Right kidney (tissue), 9 donors: ENCODE results near the gene SLC28A1.
"Not testable (repeated sequence)": the region's sequence is repeated elsewhere in the genome, so short reads cannot be mapped to it uniquely, and the experiment has no call there.

ENCODE experiments used
- DNase-seq: peaks from one replicate; pipeline ENCODE4 v3.0.0-alpha.2; 2016
- long read RNA-seq, 8 donors: transcript quantifications; one replicate each; lab custom pipeline, GENCODE V29; 2026

SLC28A1 gene
- long read RNA-seq, donor 1, result 0 reads
- long read RNA-seq, donor 2, result 0 reads
- long read RNA-seq, donor 3, result 0 reads
- long read RNA-seq, donor 4, result 0 reads
- long read RNA-seq, donor 5, result 0 reads
- long read RNA-seq, donor 6, result 0 reads
- long read RNA-seq, donor 7, result 0 reads
- long read RNA-seq, donor 8, result 0 reads

GRCh38 chr15:84883916-84884781 lies at the start of gene SLC28A1:
SLC28A1 (plus strand) TSS chr15:84884662; CDS start chr15:84887761, 3,099 bp downstream.
- DNase-seq, result no peak

- DNase-seq, result no peak
Measured at GRCh38 chr15:84834969-84835368, 49.5 kb upstream of the SLC28A1 start.

GRCh38 chr15:84835661-84836337 lies 48.7 kb upstream of the SLC28A1 start:
- DNase-seq, result no peak

- no peak for DNase-seq
Measured at GRCh38 chr15:84836844-84837243, 47.6 kb upstream of the SLC28A1 start.

GRCh38 chr15:84839714-84840113 lies 44.7 kb upstream of the SLC28A1 start:
- DNase-seq, result no peak

- DNase-seq, result no peak
Measured at GRCh38 chr15:84840255-84840654, 44.2 kb upstream of the SLC28A1 start.

- DNase-seq, result no peak
Measured at GRCh38 chr15:84840741-84841429, 43.6 kb upstream of the SLC28A1 start.

- no peak for DNase-seq
Measured at GRCh38 chr15:84842781-84843180, 41.7 kb upstream of the SLC28A1 start.

GRCh38 chr15:84844964-84845363 lies 39.5 kb upstream of the SLC28A1 start:
- DNase-seq, result no peak

- DNase-seq, result not testable (repeated sequence)
Measured at GRCh38 chr15:84845631-84846030, 38.8 kb upstream of the SLC28A1 start.

- DNase-seq, result no peak
Measured at GRCh38 chr15:84846269-84846668, 38.2 kb upstream of the SLC28A1 start.

GRCh38 chr15:84847382-84847781 lies 37.1 kb upstream of the SLC28A1 start:
- no peak for DNase-seq

GRCh38 chr15:84852212-84852611 lies 32.2 kb upstream of the SLC28A1 start:
- no peak for DNase-seq

- DNase-seq, result no peak
Measured at GRCh38 chr15:84855136-84855535, 29.3 kb upstream of the SLC28A1 start.

- no peak for DNase-seq
Measured at GRCh38 chr15:84855765-84856164, 28.7 kb upstream of the SLC28A1 start.

GRCh38 chr15:84856731-84857417 lies 27.6 kb upstream of the SLC28A1 start:
- DNase-seq, result no peak

GRCh38 chr15:84857418-84858004 lies 27.0 kb upstream of the SLC28A1 start:
- DNase-seq, result no peak

- no peak for DNase-seq
Measured at GRCh38 chr15:84858231-84858630, 26.2 kb upstream of the SLC28A1 start.

GRCh38 chr15:84859144-84859543 lies 25.3 kb upstream of the SLC28A1 start:
- no peak for DNase-seq

GRCh38 chr15:84859651-84860050 lies 24.8 kb upstream of the SLC28A1 start:
- DNase-seq, result no peak

GRCh38 chr15:84861781-84862180 lies 22.7 kb upstream of the SLC28A1 start:
- no peak for DNase-seq
